ENCODE measurements around the gene SLC6A11.

Gene SLC6A11

GRCh38 chr3:10957976-10958749 lies 142.1 kb downstream of the SLC6A11 start:
- DNase-seq: no peak

- no peak for DNase-seq
Observed at GRCh38 chr3:10960255-10960654, 144.2 kb downstream of the SLC6A11 start.

GRCh38 chr3:10961921-10962320 lies 145.9 kb downstream of the SLC6A11 start:
- DNase-seq: no peak

GRCh38 chr3:10962481-10963036 lies 146.5 kb downstream of the SLC6A11 start:
- no peak for DNase-seq

GRCh38 chr3:10964537-10965167 lies 148.6 kb downstream of the SLC6A11 start:
- no peak for DNase-seq

GRCh38 chr3:10968401-10968800 lies 152.4 kb downstream of the SLC6A11 start:
- no peak for DNase-seq

- no peak for DNase-seq
Observed at GRCh38 chr3:10970306-10970960, 154.4 kb downstream of the SLC6A11 start.

- no peak for DNase-seq
Observed at GRCh38 chr3:10972072-10972782, 156.2 kb downstream of the SLC6A11 start.

GRCh38 chr3:10973046-10973595 lies 157.1 kb downstream of the SLC6A11 start:
- no peak for DNase-seq

GRCh38 chr3:10974131-10974530 lies 158.1 kb downstream of the SLC6A11 start:
- no peak for DNase-seq

GRCh38 chr3:10974746-10975375 lies 158.8 kb downstream of the SLC6A11 start:
- no peak for DNase-seq

- DNase-seq: no peak
Observed at GRCh38 chr3:10975695-10976234, 159.7 kb downstream of the SLC6A11 start.

- no peak for DNase-seq
Observed at GRCh38 chr3:10976770-10977169, 160.7 kb downstream of the SLC6A11 start.

- no peak for DNase-seq
Observed at GRCh38 chr3:10977892-10978510, 162.0 kb downstream of the SLC6A11 start.

GRCh38 chr3:10978956-10979355 lies 162.9 kb downstream of the SLC6A11 start:
- DNase-seq: no peak

- DNase-seq: no peak
Observed at GRCh38 chr3:10980312-10980711, 164.3 kb downstream of the SLC6A11 start.

GRCh38 chr3:10981031-10981430 lies 165.0 kb downstream of the SLC6A11 start:
- no peak for DNase-seq

- DNase-seq: no peak
Observed at GRCh38 chr3:10981961-10982360, 165.9 kb downstream of the SLC6A11 start.

- no peak for DNase-seq
Observed at GRCh38 chr3:10982782-10983181, 166.8 kb downstream of the SLC6A11 start.

- no peak for DNase-seq
Observed at GRCh38 chr3:10983219-10983916, 167.3 kb downstream of the SLC6A11 start.

- no peak for DNase-seq
Observed at GRCh38 chr3:10984371-10984896, 168.4 kb downstream of the SLC6A11 start.

All from NCI-H1417 treated with DMSO at 0.1 percent for 48 hours (cell line).